GM19351 (cell line): ENCODE measurements around the gene CLDN15.
"Not testable (repeated sequence)": the region's sequence is repeated elsewhere in the genome, so short reads cannot be mapped to it uniquely, and the experiment has no call there.

Experiments
- ATAC-seq: cut with Tn5 transposase; IDR thresholded peaks from one replicate; pipeline ENCODE4 v1.9.1; 2021; ENCODE audit warnings: mild to moderate bottlenecking, moderate library complexity; ENCODE audit not compliant: unreplicated experiment

The CLDN15 gene

DNA sequence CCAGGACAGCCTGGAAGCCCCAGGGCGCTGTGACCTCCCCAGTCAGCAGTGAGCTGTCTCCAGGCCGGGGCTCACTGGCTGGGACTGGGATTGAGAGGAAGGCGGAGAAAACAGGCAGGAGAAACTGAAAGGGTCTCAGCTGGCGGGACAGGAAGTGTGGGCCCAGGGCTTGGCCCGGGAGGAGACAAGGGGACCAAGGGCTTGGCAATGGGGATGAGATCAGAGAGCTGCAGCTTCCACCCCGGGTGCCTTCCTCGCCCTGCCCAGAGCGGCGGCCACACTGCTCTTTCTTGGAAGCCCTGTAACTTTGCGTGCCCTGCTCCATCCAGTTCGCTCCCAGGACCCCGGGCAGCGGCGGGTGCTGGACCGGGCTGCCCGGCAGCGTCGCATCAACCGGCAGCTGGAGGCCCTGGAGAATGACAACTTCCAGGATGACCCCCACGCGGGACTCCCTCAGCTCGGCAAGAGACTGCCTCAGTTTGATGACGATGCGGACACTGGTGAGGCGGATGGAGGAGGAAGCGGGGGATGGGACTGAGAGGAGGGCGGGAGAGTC, 15.2 kb downstream of the CLDN15 start:
- no peak for ATAC-seq

DNA sequence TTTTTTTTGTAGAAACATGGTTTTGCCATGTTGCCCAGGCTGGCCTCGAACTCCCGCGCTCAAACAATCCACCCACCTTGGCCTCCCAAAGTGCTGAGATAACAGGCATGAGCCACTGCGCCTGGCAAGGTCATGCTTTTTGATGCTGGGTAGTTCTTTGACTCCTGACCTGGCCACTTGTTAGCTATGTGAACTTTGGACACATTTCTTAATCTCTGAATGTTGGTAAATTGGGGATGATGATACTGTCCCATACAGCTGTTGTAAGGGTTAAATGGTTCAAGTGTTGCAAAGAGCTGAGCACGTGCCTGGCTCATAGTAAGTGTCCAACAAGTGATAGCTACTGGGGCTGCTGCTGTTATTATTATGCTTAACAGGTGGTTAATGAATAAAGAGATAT, 17.3 kb downstream of the CLDN15 start:
- ATAC-seq, result no peak

- peak; percentile 5 for ATAC-seq
Measured at GRCh38 chr7:101218236-101219125, 19.1 kb downstream of the CLDN15 start.

GRCh38 chr7:101217388-101218235, 20.0 kb downstream of the CLDN15 start, which contains the start of the genes PLOD3 and ZNHIT1:
PLOD3 (minus strand) TSS chr7:101217581; CDS start chr7:101217274, 307 bp downstream.
ZNHIT1 (plus strand) TSS chr7:101218165; CDS start chr7:101218196, 31 bp downstream.
- ATAC-seq, result peak; percentile 72

DNA sequence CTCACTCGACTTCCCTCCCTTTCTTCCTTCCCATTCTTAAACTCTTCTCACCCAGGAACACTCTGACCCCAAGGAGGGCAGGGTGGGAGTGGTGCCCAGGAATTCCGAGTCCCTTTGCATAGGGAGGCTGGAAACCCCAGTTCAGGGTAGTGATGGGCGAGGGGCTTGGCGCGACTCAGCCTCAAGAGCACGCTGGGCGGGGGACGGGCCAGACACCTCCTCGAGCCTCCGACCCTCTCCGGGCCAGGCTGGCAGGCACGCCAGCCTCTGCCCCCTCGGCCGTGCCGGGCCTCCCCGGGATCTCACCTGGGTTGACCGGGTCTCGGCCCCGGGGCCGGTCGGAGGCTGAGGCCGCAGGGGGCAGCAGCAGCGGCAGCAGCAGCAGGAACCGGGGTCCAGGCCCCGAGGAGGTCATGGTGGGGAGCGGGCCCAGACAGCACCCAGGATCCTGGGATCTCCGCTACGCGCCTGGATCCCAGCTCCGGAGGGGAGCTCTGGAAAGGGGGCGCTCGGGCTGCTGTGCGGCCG, 20.7 kb downstream of the CLDN15 start:
- ATAC-seq, result peak; percentile 19

DNA sequence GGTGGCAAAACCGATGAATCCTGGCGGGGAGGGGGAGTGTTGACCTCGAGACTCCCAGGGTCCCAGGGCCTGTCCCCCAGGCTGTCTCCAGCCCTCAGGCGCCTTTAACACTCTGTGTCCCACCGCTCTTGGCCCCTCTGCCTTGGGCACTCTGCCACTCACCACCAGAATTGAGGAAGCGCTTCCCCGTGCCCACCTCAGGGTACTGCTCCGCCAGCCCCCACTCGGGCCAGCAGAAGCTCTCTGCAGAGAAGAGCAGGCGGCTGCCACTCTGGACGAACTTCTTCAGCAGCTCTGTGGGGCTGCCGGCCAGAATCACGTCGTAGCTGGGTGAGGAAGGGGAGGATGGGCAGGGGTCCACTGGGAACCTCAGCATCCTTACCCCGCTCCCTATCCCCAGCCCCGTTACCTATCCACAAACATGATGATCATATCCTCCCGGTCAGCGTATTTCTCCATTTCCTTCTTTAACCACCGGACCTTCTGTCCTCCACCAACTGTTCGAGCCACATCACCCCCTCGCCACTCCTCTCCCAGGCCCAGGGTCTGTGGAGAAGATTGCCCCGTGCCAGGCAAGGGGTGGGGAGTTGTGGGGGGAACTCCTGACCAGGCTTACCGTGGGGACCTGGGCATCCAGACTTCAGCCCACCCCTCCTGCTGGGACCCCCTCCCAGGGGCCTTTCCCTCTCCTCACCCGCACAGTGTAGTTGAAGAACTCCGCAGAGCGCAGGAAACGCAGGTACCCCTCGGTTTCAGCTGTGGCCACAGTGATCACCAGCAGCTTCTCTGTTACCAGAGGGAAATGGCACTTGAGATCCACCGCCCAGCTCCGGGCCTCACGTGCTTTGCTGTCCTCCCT, 21.4 kb downstream of the CLDN15 start:
- no peak for ATAC-seq

DNA sequence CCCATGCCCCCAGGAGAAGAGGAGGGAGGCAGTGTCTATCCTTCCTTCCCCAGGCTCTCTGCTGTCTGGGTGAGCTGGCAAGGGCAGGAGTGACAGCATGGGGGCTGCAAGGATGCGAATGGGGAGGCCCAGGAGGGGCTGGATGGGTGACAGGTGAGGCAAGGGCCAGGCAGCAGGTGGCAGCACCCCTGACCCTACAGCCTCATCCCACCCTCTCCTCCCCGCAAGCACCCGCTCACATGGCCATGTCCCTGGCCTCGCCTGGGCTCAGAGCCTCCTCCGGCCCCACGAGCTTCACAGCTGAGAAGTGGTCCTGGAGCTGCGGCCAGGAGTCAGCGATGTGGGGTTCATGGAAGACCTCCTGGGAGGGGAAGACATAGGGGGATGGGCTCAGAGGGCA, 25.6 kb downstream of the CLDN15 start:
- ATAC-seq, result no peak

GRCh38 chr7:101211501-101211900, 26.1 kb downstream of the CLDN15 start:
- ATAC-seq, result no peak

- no peak for ATAC-seq
Measured at GRCh38 chr7:101210143-101210542, 27.5 kb downstream of the CLDN15 start.

DNA sequence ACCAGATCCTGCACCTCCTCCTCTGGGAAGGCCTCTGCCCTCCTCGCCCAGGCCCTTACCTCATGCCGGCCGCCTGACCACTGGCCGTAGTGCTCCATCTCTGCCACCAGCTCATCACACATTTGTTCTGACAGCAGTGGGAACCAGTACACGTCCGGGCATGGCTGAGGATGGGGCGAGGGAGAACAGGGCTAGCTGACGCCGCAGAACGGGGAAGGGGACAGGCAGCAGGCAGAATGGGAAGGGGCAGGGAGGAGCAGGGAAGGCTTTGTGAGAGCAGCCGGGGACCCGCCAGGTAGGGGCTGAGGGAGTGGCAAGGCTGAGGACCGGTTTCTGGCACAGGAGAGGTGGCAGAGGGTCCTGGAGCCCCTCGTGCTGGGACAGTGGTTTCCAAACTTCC, 28.8 kb downstream of the CLDN15 start:
- no peak for ATAC-seq

DNA sequence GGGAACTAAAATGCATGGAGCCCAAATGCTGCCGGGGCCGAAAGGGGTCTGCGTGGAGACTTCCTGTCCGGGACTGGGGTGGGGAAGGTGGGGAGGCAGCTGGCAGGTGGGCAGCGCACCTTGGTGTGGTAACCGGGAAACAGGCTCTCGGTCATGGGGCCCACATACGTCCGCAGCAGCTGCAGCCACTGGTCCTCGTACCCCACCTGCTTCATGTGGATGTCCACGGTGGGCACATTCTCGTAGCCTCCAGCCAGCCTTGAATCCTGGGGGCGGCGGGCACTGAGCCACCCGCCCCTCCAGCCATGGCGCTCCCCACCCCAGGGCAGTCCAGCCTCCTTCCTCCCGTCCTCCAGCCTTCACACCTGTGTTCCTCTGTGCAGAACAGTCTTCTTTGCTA, 30.1 kb downstream of the CLDN15 start:
- no peak for ATAC-seq

- ATAC-seq, result no peak
Measured at GRCh38 chr7:101206665-101207042, 30.9 kb downstream of the CLDN15 start.

DNA sequence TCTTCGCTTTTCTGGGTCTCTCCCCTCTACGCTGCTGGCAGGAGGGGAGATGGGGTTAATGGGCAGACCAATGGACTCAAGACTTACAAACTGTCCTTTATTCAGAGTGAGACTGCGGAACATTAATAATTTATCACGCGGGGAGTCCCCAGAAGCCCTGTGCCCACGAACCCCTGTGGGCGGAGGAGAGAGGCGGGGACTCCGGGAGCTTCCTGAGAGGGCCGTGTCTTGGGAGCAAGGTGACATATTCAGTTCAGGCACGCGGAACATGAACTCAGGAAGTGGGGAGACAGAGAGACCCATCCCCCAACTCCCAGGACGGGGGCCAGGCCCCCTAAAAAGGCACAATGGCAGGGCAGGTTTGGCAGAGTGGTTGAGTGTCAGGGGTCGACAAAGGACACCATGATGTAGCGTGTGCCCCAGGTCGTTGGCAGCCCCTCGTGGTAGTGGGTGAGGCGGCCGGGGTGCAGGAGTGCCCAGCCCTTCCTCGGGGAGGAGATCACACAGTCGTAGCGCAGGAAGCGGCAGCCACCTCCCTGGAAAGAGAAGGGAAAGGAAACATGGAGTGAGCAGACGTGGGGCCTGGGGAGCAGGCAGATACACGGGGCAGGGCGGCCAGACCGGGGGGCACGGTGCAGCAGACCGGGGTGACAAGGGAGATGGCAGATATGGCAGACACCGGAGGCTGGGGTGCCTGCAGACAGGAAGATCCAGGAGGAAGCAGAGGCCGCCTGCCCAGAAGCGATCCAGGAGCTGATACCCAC, 31.5 kb downstream of the CLDN15 start:
- ATAC-seq, result no peak

DNA sequence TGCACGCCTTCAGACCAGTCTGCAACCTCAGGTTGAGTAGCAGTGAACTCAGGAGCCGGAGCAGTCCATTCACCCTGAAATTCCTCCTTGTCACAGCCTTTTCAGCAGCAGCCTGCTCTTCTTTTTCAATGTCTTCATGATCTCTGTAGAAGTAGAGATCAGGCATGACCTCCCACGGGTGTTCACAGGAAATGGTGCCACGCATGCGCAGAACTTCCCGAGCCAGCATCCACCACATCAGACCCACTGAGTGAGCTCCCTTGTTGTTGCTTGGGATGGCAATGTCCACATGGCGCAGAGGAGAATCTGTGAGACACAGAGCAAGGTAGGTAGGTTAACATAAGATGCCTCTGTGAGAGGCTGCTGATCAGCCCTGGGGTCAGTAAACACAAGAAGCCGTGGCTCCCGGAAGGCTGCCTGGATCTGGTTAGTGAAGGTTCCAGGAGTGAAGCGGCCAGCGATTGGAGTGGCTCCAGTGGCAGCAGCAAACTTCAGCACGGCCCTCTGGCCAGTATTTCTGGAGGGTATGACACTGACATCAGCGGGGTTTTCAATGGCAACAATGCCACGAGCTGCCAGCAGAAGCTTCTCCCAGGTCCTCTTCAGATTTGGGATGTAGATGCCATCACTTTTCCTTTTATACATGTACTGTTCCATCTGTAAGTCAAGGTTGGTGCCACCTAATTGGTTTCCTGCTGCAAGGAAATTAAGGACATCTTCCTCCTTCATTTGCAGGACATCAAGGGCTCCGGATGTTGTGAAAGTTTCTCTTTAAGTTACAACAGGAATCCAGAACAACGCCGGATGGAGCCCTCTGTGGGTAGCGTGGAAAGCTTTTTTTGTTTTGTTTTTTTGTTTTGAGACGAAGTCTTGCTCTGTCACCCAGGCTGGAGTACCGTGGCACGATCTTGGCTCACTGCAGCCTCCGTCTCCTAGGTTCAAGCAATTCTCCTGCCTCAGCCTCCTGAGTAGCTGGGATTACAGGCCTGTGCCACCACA, 33.6 kb downstream of the CLDN15 start:
- not testable (repeated sequence) for ATAC-seq

DNA sequence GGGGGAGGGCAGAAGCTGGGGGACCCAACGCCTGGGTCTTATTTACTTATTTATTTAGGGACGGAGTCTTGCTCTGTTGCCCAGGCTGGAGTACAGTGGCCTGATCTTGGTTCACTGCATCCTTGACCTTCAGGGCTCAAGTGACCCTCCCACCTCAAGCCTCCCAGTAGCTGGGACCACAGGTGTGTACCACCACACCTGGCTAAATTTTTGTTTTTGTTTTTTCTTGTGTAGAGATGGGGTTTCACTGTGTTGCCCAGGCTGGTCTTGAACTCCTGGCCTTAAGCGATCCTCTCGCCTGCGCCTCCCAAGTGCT, 35.0 kb downstream of the CLDN15 start:
- ATAC-seq, result no peak

DNA sequence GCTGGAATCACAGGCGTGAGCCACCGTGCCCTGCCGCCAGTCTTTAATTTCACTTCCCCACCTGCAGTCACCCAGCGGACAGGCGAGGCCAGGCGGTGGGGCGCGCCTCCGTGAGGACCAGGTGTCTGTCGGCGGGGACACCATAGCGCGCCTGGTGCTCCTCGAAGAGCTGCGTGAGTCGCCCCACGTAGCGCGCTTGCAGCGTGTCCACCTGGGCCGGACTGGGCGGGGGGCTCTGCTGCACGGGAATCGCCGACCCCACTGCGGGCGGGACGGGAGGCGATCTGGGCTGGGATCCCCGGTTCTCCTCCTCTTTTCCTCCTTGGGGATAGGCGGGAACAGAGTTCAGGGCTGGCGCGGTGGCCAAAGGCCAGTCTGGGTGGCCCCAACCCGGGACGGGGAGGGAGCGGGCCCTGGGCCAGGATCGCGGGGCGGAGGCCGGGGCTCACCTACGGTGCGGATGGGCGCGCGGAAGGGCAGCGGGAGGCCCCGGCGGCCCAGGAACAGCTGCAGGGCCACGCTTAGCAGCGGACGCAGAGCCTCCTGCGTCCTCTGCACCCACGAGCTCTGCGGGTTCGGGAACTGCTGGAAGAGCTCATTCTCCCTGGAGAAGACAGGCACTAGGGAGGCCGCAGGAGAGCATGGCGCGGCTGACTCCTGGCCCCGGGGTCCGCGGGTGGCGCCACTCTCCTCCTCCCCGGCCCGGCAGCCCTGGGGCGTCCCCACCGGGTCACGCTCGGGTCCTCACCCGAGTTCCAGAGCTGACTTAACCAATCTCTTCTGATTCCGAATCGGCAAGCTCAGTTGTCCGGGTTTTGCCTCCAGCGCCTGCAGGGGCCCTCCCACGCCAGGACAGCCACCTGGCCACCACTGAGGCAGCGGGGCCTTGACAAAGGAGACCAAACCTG, 35.7 kb downstream of the CLDN15 start:
- ATAC-seq, result no peak

DNA sequence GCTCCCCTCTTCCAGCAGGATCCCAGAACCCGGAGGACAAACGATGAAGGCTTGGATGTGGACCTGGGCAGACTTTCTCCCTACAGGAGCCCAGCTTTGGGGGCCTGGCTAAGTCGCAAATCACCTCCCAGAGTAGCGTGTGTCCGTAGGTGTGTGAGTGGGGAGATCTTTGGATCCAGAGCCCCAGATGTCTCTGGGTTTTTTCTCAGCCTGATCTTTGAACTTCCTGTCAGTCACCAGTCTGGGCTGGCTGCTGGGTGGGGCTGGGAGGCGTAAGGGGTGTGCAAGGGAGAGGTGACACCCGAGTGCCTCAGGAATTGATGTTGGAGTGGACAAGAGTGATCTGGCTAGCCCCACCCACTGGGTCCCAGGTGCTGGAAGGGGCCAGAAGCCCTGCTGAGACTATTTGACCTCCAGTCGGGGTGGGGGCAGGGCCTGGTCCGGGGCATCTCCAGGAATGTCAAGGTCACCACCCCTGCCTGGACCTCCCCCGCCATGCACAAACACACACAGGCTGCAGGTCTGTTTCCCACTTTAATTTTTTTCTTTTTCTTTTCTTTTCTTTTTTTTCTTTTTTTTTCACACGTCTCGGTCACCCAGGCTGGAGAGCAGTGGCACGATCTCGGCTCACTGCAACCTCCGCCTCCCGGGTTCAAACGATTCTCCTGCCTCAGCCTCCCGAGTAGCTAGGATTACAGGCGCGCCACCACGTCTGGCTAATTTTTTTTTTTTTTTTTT, 36.6 kb downstream of the CLDN15 start, which contains the start of gene MOGAT3:
TSS of gene MOGAT3 (minus strand) at position 175 of the 738 bp plus-strand sequence. CDS start 182 bp downstream, outside the sequence.
- no peak for ATAC-seq
